ENCODE measurements around the gene GTF2A1.

Gene GTF2A1

GRCh38 chr14:81220830-81221578 lies at the start of gene GTF2A1:
Gene GTF2A1, minus strand, starts transcription at chr14:81220959. Its CDS starts 441 bp downstream, at chr14:81220518.
- H3K9me2 ChIP-seq (replicated peaks; ENCODE audit: insufficient read depth, low read length), result no peaks in the 10 kb centered on the region
- peak within 1 kb of the TSS; percentile 73 for H3K4me2 ChIP-seq (ENCODE audit: low read depth, low read length)
- peak within 1 kb of the TSS; percentile 75 for H3K4me3 ChIP-seq (ENCODE audit: low read length)
- no peaks in the 10 kb centered on the region for H3K9me3 ChIP-seq (replicated peaks; ENCODE audit: insufficient read depth, low read length)
- no peak for TF ChIP-seq EZH2phosphoT487 (IDR thresholded peaks at IDR 0.05; ENCODE audit: low read length)
- TF ChIP-seq, protein P1, sequence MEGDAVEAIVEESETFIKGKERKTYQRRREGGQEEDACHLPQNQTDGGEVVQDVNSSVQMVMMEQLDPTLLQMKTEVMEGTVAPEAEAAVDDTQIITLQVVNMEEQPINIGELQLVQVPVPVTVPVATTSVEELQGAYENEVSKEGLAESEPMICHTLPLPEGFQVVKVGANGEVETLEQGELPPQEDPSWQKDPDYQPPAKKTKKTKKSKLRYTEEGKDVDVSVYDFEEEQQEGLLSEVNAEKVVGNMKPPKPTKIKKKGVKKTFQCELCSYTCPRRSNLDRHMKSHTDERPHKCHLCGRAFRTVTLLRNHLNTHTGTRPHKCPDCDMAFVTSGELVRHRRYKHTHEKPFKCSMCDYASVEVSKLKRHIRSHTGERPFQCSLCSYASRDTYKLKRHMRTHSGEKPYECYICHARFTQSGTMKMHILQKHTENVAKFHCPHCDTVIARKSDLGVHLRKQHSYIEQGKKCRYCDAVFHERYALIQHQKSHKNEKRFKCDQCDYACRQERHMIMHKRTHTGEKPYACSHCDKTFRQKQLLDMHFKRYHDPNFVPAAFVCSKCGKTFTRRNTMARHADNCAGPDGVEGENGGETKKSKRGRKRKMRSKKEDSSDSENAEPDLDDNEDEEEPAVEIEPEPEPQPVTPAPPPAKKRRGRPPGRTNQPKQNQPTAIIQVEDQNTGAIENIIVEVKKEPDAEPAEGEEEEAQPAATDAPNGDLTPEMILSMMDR (IDR thresholded peaks at IDR 0.05; ENCODE audit: low read length), result no peak
- no peak for TF ChIP-seq EZH2 (optimal IDR thresholded peaks at IDR 0.05; ENCODE audit: low read depth, low read length)
- H3K79me2 ChIP-seq (ENCODE audit: low read length), result peaks cover 30% of the 10 kb centered on the region
- peak within 1 kb of the TSS; percentile 70 for H2AFZ ChIP-seq (ENCODE audit: low read length)
- peaks cover 15% of the 10 kb centered on the region for H3F3A ChIP-seq (ENCODE audit: insufficient read depth, low read length)
- no peaks in the 10 kb centered on the region for H3K36me3 ChIP-seq (replicated peaks; ENCODE audit: insufficient read depth, low read length)
- 0 out of 2 replicates have a peak, but pooled peaks cover 5% of the 10 kb centered on the region for H3K4me1 ChIP-seq (ENCODE audit: low read length)
- peak within 1 kb of the TSS; percentile 100 for H3K27ac ChIP-seq (ENCODE audit: low read length)
- DNase-seq, result peak; percentile 89
- no peaks in the 10 kb centered on the region for H4K20me1 ChIP-seq (ENCODE audit: insufficient read depth, low read length)
- H3K9ac ChIP-seq (ENCODE audit: low read length), result peak within 1 kb of the TSS; percentile 95
- H3K27me3 ChIP-seq (replicated peaks; ENCODE audit: insufficient read depth, low read length), result no peaks in the 10 kb centered on the region

DNA sequence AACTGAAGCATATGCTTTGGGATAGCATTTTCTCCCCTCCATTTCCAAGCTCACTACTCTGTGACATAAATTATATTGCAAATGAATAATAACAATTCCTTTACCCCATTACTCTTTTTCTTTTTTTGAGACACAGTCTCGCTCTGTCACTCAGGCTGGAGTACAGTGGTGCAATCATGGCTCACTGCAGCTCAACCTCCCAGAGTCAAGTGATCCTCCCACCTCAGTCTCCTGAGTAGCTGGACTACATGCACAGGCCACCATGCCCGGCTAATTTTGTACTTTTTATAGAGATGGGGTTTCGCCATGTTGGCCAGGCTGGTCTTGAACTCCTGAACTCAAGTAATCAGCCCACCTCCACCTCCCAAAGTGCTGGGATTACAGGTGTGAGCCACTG lies 49.2 kb upstream of the GTF2A1 start:
- TF ChIP-seq, protein P1 (IDR thresholded peaks at IDR 0.05; ENCODE audit: low read length), result no peak
- no peak for TF ChIP-seq EZH2phosphoT487 (IDR thresholded peaks at IDR 0.05; ENCODE audit: low read length)
- TF ChIP-seq EZH2 (optimal IDR thresholded peaks at IDR 0.05; ENCODE audit: low read depth, low read length), result no peak
- Histone ChIP-seq H3K9me2 (replicated peaks; ENCODE audit: insufficient read depth, low read length) (no peaks in the 10 kb centered on the region), H3K9ac (ENCODE audit: low read length) (no peak overlapping the region), H3F3A (ENCODE audit: insufficient read depth, low read length) (no peaks in the 10 kb centered on the region), H3K36me3 (replicated peaks; ENCODE audit: insufficient read depth, low read length) (no peaks in the 10 kb centered on the region), H3K79me2 (ENCODE audit: low read length) (no peaks in the 10 kb centered on the region), H3K4me3 (ENCODE audit: low read length) (no peak overlapping the region), H3K4me2 (ENCODE audit: low read depth, low read length) (no peak overlapping the region), H3K27me3 (replicated peaks; ENCODE audit: insufficient read depth, low read length) (no peaks in the 10 kb centered on the region), H4K20me1 (ENCODE audit: insufficient read depth, low read length) (no peaks in the 10 kb centered on the region), H3K4me1 (ENCODE audit: low read length) (no peaks in the 10 kb centered on the region), H2AFZ (ENCODE audit: low read length) (no peak overlapping the region), H3K27ac (ENCODE audit: low read length) (no peak overlapping the region), H3K9me3 (replicated peaks; ENCODE audit: insufficient read depth, low read length) (no peaks in the 10 kb centered on the region)
- no peak for DNase-seq

DNA sequence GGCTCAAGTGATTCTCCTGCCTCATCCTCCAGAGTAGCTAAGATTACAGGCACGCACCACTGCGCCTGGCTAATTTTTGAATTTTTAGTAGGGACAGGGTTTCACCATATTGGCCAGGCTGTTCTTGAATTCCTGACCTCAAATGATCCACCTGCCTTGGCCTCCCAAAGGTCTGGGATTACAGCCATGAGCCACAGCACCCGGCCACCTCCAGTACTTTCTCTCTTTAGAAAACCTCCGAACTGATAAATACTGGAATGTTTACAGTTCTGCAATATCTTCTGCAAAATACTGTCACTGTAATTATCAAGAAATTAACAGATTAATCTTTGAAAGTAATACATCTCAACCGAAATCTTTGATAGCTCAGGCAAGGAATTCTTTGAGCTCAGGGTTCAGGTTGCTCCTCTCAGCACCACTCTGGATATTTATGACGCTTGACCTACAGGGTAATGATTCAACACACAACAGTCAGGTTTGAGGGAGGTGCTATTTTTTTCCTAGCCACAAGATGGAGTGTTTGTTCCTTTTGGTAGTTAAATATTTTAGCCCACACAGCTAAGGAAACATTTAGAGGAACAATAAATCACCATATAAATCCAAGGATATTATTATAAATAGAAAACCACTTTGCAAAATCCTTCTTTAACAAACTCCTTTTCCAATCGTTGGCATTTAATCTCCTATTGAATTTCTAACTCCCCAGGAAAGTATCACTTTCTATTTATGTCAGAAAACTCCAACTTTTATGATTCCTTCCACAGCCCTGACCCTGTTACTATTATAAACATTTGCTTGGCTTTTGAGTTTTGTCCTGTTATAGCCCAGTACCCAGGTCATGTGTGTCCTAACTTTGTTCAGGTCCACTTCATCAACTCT lies 48.6 kb upstream of the GTF2A1 start:
- H3F3A ChIP-seq (ENCODE audit: insufficient read depth, low read length), result no peaks in the 10 kb centered on the region
- H3K27ac ChIP-seq (ENCODE audit: low read length), result no peak overlapping the region
- H3K4me1 ChIP-seq (ENCODE audit: low read length), result no peaks in the 10 kb centered on the region
- no peak overlapping the region for H2AFZ ChIP-seq (ENCODE audit: low read length)
- no peaks in the 10 kb centered on the region for H3K9me2 ChIP-seq (replicated peaks; ENCODE audit: insufficient read depth, low read length)
- no peaks in the 10 kb centered on the region for H4K20me1 ChIP-seq (ENCODE audit: insufficient read depth, low read length)
- no peak overlapping the region for H3K9ac ChIP-seq (ENCODE audit: low read length)
- no peaks in the 10 kb centered on the region for H3K27me3 ChIP-seq (replicated peaks; ENCODE audit: insufficient read depth, low read length)
- H3K79me2 ChIP-seq (ENCODE audit: low read length), result no peaks in the 10 kb centered on the region
- H3K4me2 ChIP-seq (ENCODE audit: low read depth, low read length), result no peak overlapping the region
- H3K4me3 ChIP-seq (ENCODE audit: low read length), result no peak overlapping the region
- H3K9me3 ChIP-seq (replicated peaks; ENCODE audit: insufficient read depth, low read length), result no peaks in the 10 kb centered on the region
- TF ChIP-seq EZH2 (optimal IDR thresholded peaks at IDR 0.05; ENCODE audit: low read depth, low read length) (no peak), EZH2phosphoT487 (IDR thresholded peaks at IDR 0.05; ENCODE audit: low read length) (no peak)
- TF ChIP-seq, protein P1 (IDR thresholded peaks at IDR 0.05; ENCODE audit: low read length), result peak; percentile 52
- H3K36me3 ChIP-seq (replicated peaks; ENCODE audit: insufficient read depth, low read length), result no peaks in the 10 kb centered on the region
- peak; percentile 28 for DNase-seq

Data from MM.1S (cell line).